Mammary epithelial cell (primary cell): ENCODE measurements around the gene PRSS27.

Experiments
- EZH2 ChIP-seq: IDR thresholded peaks from 2 replicates; pipeline ENCODE4 v1.6.1; 2012; ENCODE audit warnings: low read length, inconsistent platforms, borderline replicate concordance
- TF ChIP-seq, protein P1 (sequence below), 2 donors: IDR thresholded peaks in 1 of 2; conservative IDR thresholded peaks in 1 of 2; 2 replicates each; pipeline ENCODE4 v1.5.1; 2011 to 2012; ENCODE audit warnings: inconsistent platforms in 2 of 2, low read length in 2 of 2, mild to moderate bottlenecking in 2 of 2, control low read depth in 1 of 2, low read depth in 1 of 2; ENCODE audit not compliant: insufficient read depth in 1 of 2; ENCODE audit errors: extremely low read depth in 1 of 2

DNA sequence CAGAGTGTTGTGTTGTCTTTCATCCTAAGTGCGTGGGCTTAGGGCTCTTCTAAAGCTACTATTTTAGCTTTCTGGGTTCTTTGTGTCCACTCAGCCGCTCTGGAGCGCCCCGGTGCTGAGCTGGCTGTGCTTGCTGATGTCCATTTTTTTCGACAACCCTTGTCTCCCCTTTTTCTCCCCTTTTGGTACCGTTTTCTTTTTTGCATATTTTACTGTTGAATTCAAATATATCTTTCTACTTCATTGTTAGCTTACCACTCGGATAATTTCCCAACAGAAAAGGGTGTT is 33.7 kb upstream of the PRSS27 start:
- TF ChIP-seq, protein P1, sequence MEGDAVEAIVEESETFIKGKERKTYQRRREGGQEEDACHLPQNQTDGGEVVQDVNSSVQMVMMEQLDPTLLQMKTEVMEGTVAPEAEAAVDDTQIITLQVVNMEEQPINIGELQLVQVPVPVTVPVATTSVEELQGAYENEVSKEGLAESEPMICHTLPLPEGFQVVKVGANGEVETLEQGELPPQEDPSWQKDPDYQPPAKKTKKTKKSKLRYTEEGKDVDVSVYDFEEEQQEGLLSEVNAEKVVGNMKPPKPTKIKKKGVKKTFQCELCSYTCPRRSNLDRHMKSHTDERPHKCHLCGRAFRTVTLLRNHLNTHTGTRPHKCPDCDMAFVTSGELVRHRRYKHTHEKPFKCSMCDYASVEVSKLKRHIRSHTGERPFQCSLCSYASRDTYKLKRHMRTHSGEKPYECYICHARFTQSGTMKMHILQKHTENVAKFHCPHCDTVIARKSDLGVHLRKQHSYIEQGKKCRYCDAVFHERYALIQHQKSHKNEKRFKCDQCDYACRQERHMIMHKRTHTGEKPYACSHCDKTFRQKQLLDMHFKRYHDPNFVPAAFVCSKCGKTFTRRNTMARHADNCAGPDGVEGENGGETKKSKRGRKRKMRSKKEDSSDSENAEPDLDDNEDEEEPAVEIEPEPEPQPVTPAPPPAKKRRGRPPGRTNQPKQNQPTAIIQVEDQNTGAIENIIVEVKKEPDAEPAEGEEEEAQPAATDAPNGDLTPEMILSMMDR (conservative IDR thresholded peaks at IDR 0.05 in 1 of 2, IDR thresholded peaks at IDR 0.05 in 1 of 2; ENCODE audit: extremely low read depth in 1 of 2, insufficient read depth in 1 of 2, low read depth in 1 of 2, low read length in 2 of 2) = no peak
- TF ChIP-seq EZH2 = no peak
